Measurements from ENCODE around the gene PIP4K2A.

PIP4K2A gene

DNA sequence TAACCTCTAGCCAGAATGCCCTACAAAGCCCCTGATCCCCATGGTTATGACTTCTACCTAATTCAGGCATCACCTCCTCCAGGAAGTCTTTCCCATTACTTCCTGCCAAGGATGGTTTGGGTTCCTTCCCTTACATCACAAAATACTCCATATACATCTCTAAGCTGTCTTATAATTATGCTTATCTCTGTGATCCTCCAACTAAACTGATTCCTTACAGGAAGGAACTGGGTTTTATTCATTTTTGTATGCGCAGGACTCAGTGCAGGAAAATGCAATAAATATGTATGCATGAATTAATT is 41.3 kb downstream of the PIP4K2A start:
- H3K9ac ChIP-seq (ENCODE audit: insufficient read length): no peak overlapping the region
- H3K36me3 ChIP-seq (ENCODE audit: insufficient read depth, low read length): no peaks in the 10 kb centered on the region
- TF ChIP-seq FOXP2 (optimal IDR thresholded peaks at IDR 0.05; ENCODE audit: control extremely low read depth, extremely low read length, insufficient read depth) (no peak), POLR2AphosphoS5 (IDR thresholded peaks at IDR 0.05; ENCODE audit: borderline replicate concordance, low read depth, low read length) (no peak), EZH2 (IDR thresholded peaks at IDR 0.05) (no peak)
- no peak overlapping the region for H3K4me3 ChIP-seq
- H3K27ac ChIP-seq: no peak overlapping the region
- DNase-seq (ENCODE audit: low read depth, low spot score): no peak
- H3K9me3 ChIP-seq (ENCODE audit: low read depth, low read length): no peaks in the 10 kb centered on the region

GRCh38 chr10:22672319-22673090 is 41.9 kb downstream of the PIP4K2A start:
- Histone ChIP-seq H3K36me3 (ENCODE audit: insufficient read depth, low read length) (no peaks in the 10 kb centered on the region), H3K4me3 (no peak overlapping the region), H3K9me3 (ENCODE audit: low read depth, low read length) (no peaks in the 10 kb centered on the region), H3K9ac (ENCODE audit: insufficient read length) (no peak overlapping the region), H3K27ac (no peak overlapping the region)
- DNase-seq (ENCODE audit: low read depth, low spot score): no peak
- TF ChIP-seq FOXP2 (optimal IDR thresholded peaks at IDR 0.05; ENCODE audit: control extremely low read depth, extremely low read length, insufficient read depth) (no peak), POLR2AphosphoS5 (IDR thresholded peaks at IDR 0.05; ENCODE audit: borderline replicate concordance, low read depth, low read length) (no peak), EZH2 (IDR thresholded peaks at IDR 0.05) (no peak)

- Histone ChIP-seq H3K4me3 (no peak overlapping the region), H3K9ac (ENCODE audit: insufficient read length) (no peak overlapping the region), H3K27ac (no peak overlapping the region), H3K36me3 (ENCODE audit: insufficient read depth, low read length) (no peaks in the 10 kb centered on the region), H3K9me3 (ENCODE audit: low read depth, low read length) (no peaks in the 10 kb centered on the region)
- no peak for TF ChIP-seq FOXP2 (optimal IDR thresholded peaks at IDR 0.05; ENCODE audit: control extremely low read depth, extremely low read length, insufficient read depth)
- TF ChIP-seq EZH2 (IDR thresholded peaks at IDR 0.05): no peak
- no peak for TF ChIP-seq POLR2AphosphoS5 (IDR thresholded peaks at IDR 0.05; ENCODE audit: borderline replicate concordance, low read depth, low read length)
- DNase-seq (ENCODE audit: low read depth, low spot score): no peak
Measured at GRCh38 chr10:22670788-22671187, 43.6 kb downstream of the PIP4K2A start.

- H3K4me3 ChIP-seq: no peak overlapping the region
- TF ChIP-seq FOXP2 (optimal IDR thresholded peaks at IDR 0.05; ENCODE audit: control extremely low read depth, extremely low read length, insufficient read depth) (no peak), EZH2 (IDR thresholded peaks at IDR 0.05) (no peak), POLR2AphosphoS5 (IDR thresholded peaks at IDR 0.05; ENCODE audit: borderline replicate concordance, low read depth, low read length) (no peak)
- no peak overlapping the region for H3K27ac ChIP-seq
- no peaks in the 10 kb centered on the region for H3K36me3 ChIP-seq (ENCODE audit: insufficient read depth, low read length)
- H3K9ac ChIP-seq (ENCODE audit: insufficient read length): no peak overlapping the region
- no peak for DNase-seq (ENCODE audit: low read depth, low spot score)
- no peaks in the 10 kb centered on the region for H3K9me3 ChIP-seq (ENCODE audit: low read depth, low read length)
Measured at GRCh38 chr10:22669163-22669711, 45.1 kb downstream of the PIP4K2A start.

GRCh38 chr10:22667093-22667480 is 47.3 kb downstream of the PIP4K2A start:
- Histone ChIP-seq H3K9me3 (ENCODE audit: low read depth, low read length) (no peaks in the 10 kb centered on the region), H3K36me3 (ENCODE audit: insufficient read depth, low read length) (no peaks in the 10 kb centered on the region), H3K27ac (no peak overlapping the region), H3K9ac (ENCODE audit: insufficient read length) (no peak overlapping the region), H3K4me3 (no peak overlapping the region)
- DNase-seq (ENCODE audit: low read depth, low spot score): no peak
- TF ChIP-seq EZH2 (IDR thresholded peaks at IDR 0.05) (no peak), FOXP2 (optimal IDR thresholded peaks at IDR 0.05; ENCODE audit: control extremely low read depth, extremely low read length, insufficient read depth) (no peak), POLR2AphosphoS5 (IDR thresholded peaks at IDR 0.05; ENCODE audit: borderline replicate concordance, low read depth, low read length) (no peak)

DNA sequence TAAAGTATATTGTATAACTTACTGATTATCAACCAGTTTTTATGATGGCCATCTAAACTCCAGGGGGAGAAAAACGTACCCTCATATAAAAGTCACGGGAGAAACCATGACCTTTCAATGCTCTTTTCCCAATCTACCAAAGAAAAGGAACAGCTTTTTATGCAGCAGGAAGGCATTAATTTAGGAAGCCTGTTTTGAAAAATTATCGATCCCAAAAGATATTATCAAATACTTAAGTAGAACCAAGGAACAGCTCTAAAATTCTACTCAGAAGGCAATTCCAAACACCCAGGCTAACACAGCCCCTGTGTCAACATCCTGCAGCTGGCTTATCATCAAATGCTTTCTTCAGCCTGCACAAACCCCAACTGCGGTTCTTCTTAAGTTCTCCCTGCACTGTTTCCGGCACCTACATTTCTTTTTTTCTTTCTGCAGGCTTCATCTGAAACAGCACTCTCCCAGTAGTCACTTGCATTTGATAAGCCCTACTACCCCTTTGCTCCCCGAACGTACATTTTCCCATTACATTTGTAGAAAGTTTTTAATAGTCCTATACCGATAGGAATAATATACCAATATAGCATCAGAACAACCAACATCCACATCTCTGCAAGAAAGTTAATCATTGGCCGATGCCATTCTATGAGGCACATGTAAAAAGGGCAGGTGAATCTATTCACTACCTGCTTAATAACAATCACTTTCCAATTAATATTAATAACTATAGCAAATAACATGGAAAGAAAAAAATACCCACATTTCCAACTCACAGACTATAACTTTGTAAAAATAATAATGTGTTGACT is 47.9 kb downstream of the PIP4K2A start:
- no peak for DNase-seq (ENCODE audit: low read depth, low spot score)
- no peaks in the 10 kb centered on the region for H3K36me3 ChIP-seq (ENCODE audit: insufficient read depth, low read length)

GRCh38 chr10:22665329-22665728 is 49.0 kb downstream of the PIP4K2A start:
- Histone ChIP-seq H3K4me3 (no peak overlapping the region), H3K9me3 (ENCODE audit: low read depth, low read length) (no peaks in the 10 kb centered on the region), H3K27ac (no peak overlapping the region), H3K9ac (ENCODE audit: insufficient read length) (no peak overlapping the region), H3K36me3 (ENCODE audit: insufficient read depth, low read length) (no peaks in the 10 kb centered on the region)
- TF ChIP-seq POLR2AphosphoS5 (IDR thresholded peaks at IDR 0.05; ENCODE audit: borderline replicate concordance, low read depth, low read length) (no peak), FOXP2 (optimal IDR thresholded peaks at IDR 0.05; ENCODE audit: control extremely low read depth, extremely low read length, insufficient read depth) (no peak), EZH2 (IDR thresholded peaks at IDR 0.05) (no peak)
- DNase-seq (ENCODE audit: low read depth, low spot score): no peak

More for the DNA sequence above, 47.9 kb downstream of the PIP4K2A start:
- Histone ChIP-seq H3K4me3 (no peak overlapping the region), H3K27ac (no peak overlapping the region), H3K9me3 (ENCODE audit: low read depth, low read length) (no peaks in the 10 kb centered on the region), H3K9ac (ENCODE audit: insufficient read length) (no peak overlapping the region)
- TF ChIP-seq EZH2 (IDR thresholded peaks at IDR 0.05) (no peak), POLR2AphosphoS5 (IDR thresholded peaks at IDR 0.05; ENCODE audit: borderline replicate concordance, low read depth, low read length) (no peak)

DNA sequence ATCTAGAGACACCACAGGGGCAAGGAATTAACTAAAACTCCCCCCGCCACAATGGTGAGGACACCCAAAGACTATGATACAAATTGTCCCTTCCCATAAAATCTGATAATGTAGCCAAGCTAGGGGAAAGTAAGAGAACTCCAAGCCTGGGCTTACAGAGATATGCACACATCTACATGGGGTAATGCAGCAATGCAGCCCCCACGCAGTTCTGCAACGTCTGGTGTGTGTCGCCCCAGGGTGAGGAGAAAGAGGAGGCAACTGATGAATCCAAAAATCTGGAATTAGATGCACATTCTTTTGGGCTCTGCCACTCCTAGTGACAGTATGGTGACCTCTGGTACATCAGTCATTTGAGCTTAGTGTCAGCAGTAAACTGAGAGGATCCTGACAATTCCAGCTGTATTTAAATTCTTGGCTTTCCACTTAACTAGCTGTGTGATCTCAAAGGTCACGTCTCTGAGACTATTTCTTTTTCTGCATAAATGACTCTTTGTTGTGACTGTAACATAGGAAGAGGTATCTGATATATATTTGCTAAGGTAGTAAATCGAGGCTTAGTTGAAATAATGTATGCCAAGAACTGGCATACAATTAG is 51.5 kb downstream of the PIP4K2A start:
- no peak overlapping the region for H3K27ac ChIP-seq
- no peak for TF ChIP-seq FOXP2 (optimal IDR thresholded peaks at IDR 0.05; ENCODE audit: control extremely low read depth, extremely low read length, insufficient read depth)
- TF ChIP-seq EZH2 (IDR thresholded peaks at IDR 0.05): no peak
- TF ChIP-seq POLR2AphosphoS5 (IDR thresholded peaks at IDR 0.05; ENCODE audit: borderline replicate concordance, low read depth, low read length): no peak
- no peak overlapping the region for H3K9ac ChIP-seq (ENCODE audit: insufficient read length)
- H3K36me3 ChIP-seq (ENCODE audit: insufficient read depth, low read length): no peaks in the 10 kb centered on the region
- no peak for DNase-seq (ENCODE audit: low read depth, low spot score)
- no peaks in the 10 kb centered on the region for H3K9me3 ChIP-seq (ENCODE audit: low read depth, low read length)
- no peak overlapping the region for H3K4me3 ChIP-seq

All from SK-N-MC (cell line).